Activated CD8-positive, alpha-beta memory T cell treated with anti-CD3 and anti-CD28 coated beads for 24 hours (primary cell): Measurements from ENCODE around the gene CCR5.
A peak's percentile ranks its signal among the peaks of the same experiment; 100 is the strongest.
"Not testable (repeated sequence)": the region's sequence is repeated elsewhere in the genome, so short reads cannot be mapped to it uniquely, and the experiment has no call there.

Experiments
- DNase-seq: peaks from one replicate; pipeline ENCODE4 v3.0.0-alpha.2; 2020

Gene CCR5

DNA sequence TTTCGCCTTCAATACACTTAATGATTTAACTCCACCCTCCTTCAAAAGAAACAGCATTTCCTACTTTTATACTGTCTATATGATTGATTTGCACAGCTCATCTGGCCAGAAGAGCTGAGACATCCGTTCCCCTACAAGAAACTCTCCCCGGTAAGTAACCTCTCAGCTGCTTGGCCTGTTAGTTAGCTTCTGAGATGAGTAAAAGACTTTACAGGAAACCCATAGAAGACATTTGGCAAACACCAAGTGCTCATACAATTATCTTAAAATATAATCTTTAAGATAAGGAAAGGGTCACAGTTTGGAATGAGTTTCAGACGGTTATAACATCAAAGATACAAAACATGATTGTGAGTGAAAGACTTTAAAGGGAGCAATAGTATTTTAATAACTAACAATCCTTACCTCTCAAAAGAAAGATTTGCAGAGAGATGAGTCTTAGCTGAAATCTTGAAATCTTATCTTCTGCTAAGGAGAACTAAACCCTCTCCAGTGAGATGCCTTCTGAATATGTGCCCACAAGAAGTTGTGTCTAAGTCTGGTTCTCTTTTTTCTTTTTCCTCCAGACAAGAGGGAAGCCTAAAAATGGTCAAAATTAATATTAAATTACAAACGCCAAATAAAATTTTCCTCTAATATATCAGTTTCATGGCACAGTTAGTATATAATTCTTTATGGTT, at the start of gene CCR5:
CCR5 (plus strand) TSS at position 108 of the 680 bp plus-strand sequence. CDS start 1,957 bp downstream, outside the sequence.
- DNase-seq: peak; percentile 47

DNA sequence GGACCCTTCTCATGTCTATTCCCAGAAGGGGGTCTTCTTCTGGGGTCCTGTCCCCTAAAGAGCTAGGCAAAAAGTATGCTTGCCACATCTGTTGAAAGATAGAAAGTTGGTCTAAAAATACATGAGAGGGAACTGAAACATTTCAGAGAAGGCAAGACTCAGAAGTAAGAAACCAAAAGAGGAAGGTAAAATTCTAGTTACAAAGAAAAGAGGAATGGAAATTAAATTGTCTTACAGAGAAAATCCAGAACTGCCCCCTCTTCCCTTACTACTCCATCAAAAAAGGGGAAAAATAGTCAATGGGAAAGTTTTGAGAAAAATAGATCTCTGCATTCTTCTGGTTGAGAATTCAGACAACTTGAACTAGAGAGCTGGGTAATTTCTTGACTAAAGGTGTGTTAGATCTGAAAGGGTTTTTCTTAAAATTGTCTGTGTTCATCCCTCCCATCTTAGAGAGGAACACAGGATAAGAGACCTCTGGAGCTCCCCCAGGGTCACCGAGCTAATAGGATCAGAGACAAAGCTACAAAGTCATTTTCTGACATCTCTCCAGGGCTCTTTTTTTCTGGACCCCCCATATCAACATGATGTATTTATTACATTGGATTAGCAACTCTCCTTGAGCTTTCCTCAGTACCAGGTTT, 49.2 kb upstream of the CCR5 start:
- DNase-seq: no peak

DNA sequence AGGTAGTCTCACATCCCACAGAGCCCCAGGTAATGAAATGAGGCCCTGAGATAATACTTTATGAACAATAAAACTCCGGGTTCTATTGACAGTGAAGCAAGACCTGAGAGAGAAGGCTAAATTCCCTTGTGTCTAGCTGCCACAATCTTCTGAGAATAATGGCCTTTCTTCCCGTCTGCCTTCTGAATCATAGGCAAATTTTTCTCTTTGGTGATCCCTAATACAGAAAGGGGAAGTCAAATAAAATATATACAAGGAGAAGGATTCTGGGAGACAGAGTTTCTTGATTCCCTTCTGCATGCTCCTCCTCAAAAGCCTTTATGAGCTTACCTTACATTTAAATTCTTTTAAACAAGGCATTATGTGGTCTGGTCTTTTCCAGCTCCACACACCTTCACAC, 46.7 kb upstream of the CCR5 start:
- no peak for DNase-seq

DNA sequence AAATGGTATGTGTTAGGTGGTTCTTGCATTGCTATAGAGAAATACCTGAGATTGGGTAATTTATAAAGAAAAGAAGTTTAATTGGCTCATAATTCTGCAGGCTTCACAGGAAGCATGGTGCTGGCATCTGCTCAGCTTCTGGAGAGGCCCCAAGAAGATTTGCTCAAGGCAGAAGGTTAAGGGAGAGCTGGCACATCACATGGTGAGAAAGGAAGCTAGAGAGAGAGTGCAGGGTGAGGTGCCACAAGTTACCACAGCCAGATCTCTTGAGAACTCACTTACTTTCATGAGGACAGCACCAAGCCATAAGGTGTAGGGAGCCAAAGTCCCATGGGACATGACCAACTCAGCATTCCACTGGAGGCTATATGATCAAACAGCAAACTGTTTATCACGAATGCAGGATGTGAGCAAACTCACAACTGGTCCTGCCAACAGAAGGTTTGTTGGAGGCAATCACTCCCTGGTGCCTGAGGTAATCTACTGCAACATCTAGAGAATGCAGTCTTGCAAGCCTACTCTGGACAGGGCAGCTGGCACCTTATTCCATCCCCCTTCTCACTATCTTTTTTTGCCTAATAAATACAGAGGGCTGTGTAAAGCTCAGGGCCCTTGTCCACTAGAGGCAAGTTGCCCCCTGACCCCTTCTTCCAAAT, 45.0 kb upstream of the CCR5 start:
- DNase-seq: no peak

DNA sequence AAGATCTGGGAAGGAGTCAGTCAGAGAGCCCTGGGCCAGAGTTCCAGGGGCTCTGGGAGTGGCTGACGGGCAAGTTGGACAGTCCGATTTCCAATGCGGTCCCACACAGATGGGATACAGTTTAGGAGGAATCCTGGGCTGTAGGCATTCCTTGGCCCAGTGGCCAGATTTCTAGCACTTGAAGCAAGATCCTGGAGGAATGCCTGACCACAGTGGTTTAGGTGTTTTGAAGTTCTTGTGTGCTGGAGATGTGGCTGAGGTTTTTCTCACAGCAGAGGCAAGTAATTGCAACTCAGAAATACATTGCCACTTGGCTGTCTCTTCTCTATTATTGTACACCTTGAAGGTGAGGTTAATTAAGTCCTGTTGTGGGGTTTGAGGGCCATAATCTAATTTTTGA, 40.1 kb upstream of the CCR5 start:
- DNase-seq: not testable (repeated sequence)

DNA sequence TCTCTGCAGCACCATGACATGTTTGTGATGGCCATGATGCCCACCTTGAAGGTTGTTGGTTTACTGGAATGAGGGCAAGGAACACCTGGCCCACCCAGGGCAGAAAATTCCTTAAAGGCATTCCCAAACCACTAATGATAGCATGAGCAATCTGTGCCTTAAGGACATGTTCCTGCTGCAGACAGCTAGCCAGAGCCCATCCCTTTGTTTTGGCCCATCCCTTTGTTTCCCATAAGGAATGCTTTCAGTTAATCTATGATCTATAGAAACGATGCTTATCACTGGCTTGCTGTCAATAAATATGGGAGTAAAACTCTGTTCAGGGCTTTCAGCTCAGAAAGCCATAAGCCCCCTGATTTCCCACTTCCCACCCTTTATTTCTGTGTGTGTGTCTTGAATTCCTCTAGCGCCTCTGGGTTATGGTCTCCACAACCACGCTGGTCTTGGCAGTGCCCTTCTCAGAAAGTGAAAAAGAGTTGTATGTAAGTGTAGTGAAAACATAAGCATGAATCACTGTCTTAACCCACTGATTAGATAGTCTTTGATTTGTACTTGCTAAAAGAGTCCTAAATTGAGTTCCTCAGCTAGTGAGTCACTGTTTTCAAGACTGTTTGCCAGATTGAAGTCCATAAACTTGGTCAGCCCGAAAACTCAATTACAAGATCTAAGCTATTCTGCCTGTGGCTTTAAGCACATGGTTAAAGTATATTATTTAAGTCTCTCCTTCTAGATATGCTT, 35.8 kb upstream of the CCR5 start:
- no peak for DNase-seq

DNA sequence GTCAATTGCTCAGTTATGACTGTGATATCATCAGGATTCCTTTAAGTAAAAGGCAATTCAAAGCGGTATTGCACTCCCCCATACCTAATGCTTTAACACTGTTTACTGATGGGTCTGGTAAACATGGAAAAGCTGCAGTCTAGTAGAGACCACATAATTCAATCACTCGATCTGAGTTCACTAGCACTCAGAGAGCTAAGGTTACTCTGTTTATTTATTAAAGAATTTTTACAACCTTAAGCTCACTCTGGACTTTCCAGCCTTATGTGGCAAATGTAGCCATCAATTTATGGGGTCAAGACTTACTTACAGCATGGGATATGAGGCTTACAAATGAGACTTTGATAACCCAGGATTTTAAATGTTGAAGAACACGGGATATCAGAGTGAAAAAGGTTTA, 35.2 kb upstream of the CCR5 start:
- DNase-seq: no peak

DNA sequence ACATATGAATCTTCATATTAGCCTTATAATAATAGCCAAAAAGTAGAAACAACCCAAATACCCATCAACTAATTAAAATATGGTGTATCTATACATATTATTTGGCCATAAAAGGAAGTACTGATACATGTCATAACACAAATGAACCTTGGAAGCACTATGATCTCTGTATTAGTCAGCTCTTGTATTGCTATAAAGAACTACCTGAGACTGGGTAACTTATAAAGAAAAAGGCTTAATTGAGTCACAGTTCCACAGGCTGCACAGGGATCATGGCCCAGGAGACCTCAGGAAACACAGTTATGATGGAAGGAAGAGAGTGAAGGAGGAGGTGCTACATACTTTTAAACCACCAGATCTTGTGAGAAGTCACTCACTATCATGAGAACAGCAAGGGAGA, 32.8 kb upstream of the CCR5 start:
- no peak for DNase-seq

DNA sequence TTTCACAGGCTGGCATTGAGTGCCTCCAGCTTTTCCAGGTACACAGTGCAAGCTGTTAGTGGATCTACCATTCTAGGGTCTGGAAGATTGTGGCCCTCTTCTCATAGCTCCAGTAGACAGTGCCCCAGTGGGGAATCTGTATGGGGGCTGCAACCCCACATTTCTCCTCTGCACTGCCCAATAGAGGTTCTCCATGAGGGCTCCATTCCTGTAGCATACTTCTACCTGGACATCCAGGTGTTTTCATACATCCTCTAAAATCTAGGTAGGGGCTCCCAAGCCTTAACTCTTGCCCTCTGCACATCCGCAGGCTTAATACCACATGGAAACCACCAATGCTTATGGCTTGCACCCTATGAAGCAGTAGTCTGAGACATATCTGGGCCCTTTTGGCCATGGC, 31.9 kb upstream of the CCR5 start:
- no peak for DNase-seq

DNA sequence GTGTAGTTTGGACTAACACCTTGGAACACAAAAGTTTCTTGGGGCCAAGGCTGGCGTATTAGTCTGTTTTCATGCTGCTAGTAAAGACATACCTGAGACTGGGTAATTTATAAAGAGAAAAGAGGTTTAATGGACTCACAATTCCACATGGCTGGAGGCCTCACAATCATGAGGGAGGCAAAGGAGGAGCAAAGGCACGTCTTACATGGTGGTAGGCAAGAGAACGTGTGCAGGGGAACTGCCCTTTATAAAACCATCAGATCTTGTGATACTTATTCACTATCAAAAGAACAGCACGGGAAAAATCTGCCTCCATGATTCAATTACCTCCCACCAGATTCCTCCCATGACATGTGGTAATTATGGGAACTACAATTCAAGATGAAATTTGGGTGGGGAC, 26.3 kb upstream of the CCR5 start:
- DNase-seq: peak; percentile 17

DNA sequence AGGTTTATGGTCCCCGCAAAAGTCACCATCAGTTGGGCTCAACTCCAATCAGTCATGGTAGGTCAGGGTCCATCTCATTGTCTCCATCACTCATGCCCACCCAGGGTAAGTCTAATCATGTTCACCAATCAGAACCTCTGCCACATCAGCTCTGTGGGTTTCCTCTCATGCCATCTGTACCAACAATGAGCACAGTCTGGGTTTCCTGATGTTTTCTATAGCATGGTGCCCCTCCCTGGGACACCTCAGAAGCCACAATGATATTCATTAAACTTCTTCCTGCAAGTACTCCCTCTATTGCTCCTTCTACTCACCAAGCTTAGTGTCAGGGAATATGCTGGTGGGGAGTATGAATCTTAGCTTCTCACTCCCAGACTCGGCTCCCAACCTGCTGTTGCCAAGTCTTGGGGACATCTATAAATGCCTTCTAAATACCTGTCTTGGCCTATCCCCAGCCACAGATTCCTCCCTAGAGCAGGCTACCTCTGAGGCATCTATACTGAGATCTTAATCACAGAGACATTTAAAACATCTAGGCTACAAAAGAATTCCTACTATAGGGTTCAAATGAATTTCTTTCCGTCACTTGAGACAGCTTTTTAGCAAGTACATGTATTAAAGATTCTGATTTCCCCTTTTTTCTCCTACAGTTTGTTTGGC, 21.8 kb upstream of the CCR5 start:
- DNase-seq: peak; percentile 51

DNA sequence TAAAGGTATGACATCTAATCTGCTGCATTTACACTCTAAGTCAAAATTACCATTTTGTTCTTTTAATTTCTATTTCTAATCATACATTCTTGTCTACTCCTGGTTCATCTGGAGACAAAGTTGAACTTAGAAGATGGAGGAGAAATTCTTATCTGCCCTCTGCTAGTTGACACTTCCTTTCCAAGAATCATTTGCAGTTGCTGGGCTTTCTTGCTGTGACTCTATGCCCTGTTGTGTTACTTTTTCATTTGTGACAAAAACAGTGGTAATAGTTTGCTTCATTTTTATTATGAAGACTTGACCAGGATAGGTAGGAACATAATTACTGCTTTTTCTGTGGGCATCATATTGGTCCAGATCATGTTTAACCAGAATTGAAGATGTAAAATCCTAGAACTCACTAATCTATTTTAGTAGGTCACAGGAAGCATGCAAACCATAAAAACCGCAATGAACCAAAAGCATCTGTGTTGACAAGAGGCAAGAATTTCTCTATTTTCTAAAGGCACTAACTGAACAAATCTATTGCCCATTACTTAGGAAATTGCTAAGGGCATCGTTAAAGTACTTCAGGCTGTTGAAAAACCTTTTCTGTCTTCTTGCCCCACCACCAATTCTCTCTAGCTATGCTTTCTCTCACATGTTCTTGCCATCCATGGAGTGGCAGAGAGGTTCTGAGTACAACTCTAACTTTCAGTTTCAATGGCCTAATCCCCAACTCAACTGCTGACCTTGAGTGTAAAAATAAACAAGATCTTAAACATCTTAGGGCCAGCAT, 21.1 kb upstream of the CCR5 start:
- DNase-seq: peak; percentile 48

DNA sequence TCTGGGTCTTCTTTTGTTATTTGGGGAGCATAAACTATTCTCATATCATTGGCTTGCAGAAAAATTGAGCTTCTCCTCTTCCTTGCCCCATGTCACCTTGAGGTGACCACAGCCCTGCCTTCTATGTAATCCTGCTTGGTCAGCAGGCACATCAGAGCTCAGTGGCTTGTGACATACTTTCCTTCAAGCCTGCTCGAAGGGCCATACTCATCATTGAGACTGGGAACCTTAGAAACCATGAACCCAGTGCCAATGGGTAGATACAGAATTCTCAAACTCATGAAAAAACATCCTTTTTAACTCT, 20.5 kb upstream of the CCR5 start:
- DNase-seq: no peak

DNA sequence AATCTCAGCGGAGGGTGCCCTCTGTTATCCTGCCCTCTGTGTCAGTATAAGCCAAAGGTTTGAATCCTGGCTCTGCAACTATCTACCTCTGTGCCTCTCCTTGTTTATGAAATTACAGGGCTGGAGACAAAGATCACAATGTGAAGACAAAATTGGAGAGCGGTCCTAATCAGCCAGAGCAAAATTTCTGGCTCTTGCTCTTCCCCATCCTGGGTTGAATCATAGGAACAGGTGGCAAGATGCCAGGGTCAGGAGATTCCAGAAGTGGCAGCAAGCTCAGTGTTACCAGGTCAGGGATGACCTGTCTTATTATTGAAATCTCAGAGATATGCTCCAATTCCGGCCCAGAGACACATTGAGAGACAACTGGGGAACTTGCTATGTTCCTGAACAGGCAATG, 19.1 kb upstream of the CCR5 start:
- DNase-seq: peak; percentile 51

DNA sequence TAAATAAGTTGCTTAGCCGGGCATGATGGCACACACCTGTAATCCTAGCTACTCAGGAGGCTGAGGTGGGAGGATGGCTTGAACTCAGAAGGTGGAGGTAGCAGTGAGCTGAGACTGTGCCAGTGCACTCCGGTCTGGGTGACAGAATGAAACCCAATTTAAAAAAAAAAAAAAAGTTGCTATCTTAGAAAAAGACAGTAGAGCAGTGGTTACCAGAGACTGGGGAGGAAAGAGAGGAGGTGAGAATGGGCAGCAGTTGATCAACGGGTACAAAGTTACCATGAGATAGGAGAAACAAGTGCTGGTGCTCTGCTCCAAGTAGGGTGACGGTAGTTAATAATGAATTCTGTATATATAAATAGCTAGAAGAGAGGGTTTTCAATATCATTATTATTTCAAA, 17.7 kb upstream of the CCR5 start:
- DNase-seq: peak; percentile 46

DNA sequence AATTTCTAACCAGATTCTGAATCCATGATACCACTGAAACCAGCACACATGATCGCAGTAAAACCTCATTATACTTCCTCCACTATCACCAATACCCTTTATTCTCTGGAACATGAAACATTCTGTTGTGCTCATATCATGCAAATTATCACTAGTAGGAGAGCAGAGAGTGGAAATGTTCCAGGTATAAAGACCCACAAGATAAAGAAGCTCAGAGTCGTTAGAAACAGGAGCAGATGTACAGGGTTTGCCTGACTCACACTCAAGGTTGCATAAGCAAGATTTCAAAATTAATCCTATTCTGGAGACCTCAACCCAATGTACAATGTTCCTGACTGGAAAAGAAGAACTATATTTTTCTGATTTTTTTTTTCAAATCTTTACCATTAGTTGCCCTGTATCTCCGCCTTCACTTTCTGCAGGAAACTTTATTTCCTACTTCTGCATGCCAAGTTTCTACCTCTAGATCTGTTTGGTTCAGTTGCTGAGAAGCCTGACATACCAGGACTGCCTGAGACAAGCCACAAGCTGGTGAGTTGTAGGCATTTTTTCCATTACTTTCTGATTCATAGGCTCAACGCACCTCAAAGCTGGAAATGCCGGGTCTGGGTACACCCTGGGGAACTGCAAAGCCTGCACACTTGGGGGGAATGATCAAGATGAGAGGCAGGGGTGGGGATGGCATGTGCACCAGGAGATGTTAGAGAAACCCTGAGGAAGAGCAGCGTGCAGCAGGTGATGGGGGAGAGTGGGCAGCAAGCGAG, 16.9 kb upstream of the CCR5 start, which contains the start of gene CCR2:
CCR2 (plus strand) TSS at position 465 of the 764 bp plus-strand sequence. CDS start 3,417 bp downstream, outside the sequence.
- no peak for DNase-seq

DNA sequence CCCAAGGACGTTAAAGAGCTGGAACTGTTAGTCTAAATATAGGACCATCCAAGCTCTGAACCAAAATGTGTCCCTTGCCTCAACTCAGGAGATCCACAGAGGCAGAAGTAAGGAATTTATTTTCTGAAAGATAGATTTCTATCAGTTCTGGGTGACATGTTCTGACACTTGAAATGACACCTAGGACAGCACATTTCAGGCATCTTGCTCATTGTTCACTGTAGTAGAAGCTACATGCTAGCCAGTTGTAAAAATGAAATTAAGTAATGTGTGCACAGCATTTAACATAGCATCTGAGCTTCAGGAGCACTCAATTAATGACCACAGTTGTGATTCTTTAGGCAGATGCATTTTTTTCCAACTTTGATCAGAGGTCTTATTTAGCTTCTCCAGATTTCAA, 16.3 kb upstream of the CCR5 start:
- DNase-seq: no peak

DNA sequence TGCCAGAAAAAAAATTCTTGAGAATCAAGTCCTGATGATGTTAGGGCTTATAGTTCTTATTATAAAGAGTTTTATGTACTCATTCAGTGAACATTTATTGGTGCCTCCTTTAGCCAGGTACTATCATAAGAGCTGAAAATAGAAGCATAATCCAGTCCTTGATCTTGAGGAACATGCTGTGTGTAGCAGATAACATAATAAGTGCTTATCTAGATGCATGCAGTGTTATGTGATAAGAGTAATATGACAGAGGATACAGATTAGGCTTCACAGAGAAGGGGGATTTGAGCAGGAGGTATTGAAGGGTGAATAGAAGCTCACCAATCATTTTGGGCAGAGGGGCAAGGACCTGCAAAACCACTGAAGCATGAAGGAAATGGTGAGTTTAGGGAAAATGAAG, 15.8 kb upstream of the CCR5 start:
- no peak for DNase-seq

DNA sequence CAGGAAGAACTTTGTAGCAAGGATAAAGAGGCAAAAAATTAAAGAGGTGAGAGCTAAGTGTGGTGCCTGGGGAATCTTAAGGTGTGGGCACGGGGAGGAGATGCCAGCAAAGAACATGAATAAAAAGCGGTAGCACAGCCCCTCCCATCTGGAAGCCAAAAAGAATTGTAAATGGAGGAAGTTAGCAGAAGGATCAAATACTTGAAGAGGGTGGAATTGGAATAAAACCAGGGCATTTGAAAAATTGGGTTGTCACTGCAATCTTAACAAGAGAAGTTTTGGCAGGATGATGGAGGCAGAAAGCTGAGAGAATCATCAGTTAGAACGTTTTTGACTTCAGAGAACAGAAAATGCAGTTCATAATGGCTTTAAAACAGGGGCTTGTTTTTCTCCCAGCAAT, 14.5 kb upstream of the CCR5 start:
- no peak for DNase-seq

DNA sequence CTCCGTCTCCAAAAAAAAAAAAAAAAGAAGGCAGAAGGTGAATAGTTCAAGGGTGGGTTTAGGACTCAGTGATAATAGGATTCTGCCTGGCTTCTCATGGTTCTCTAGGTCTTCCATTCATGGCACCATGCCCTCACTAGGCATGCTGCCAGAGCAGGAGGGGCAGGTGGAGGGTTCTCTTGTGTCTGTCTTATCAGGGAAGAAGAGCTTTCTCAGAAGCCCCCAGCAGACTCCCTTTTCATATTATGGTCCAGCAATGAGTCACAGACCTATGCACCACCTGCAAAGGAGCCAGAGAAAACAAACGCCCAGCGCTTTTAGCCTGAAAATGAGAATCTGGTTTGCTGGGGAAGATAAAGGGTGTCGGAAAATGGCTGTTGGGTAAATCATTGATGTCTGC, 13.8 kb upstream of the CCR5 start:
- no peak for DNase-seq

DNA sequence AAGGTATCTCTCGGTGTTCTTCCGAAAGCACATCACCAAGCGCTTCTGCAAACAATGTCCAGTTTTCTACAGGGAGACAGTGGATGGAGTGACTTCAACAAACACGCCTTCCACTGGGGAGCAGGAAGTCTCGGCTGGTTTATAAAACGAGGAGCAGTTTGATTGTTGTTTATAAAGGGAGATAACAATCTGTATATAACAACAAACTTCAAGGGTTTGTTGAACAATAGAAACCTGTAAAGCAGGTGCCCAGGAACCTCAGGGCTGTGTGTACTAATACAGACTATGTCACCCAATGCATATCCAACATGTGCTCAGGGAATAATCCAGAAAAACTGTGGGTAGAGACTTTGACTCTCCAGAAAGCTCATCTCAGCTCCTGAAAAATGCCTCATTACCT, 12.3 kb upstream of the CCR5 start:
- DNase-seq: no peak
